ENCODE data around the gene TTYH2.
"Not testable (repeated sequence)": the region's sequence is repeated elsewhere in the genome, so short reads cannot be mapped to it uniquely, and the experiment has no call there.

Gene TTYH2

DNA sequence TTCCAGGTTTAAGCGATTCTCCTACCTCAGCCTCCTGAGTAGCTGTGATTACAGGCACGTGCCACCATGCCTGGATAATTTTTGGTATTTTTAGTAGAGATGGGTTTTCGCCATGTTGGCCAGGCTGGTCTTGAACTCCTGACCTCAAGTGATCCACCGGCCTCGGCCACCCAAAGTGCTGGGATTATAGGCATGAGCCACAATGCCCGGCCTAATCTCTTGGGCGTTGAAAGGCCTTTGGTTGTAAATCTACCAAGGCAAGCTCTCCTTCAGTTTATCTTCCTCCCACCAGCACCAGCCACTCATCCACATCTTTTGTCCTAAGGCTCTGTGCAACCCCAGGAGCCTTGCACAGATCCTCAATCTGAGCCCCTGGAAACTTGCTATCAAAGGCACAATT is 66.2 kb downstream of the TTYH2 start:
- not testable (repeated sequence) for H3K27ac ChIP-seq; DNase-seq (ENCODE audit: low read depth, low spot score)

DNA sequence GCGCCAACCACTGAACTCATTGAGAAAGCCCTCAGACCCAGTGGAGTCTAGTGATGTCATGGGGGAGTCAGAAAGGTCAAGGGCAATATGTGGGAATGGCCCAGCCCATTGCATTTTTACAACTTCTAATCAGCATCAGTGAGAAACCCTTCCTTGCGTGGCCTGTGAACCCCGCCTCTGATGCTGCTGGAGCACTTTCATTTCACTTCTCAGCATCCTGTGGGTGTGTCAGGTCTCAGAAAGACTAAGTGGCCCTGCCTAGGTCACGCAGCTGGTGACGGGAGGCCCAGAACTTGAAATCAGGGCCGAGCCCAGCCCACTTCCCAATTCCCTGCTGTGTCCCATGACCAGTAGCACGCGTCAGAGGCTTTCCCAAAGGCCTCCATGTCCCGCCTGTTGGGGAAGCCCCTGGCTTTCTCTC is 66.7 kb downstream of the TTYH2 start:
- no peak for DNase-seq (ENCODE audit: low read depth, low spot score)
- no peak overlapping the region for H3K27ac ChIP-seq

DNA sequence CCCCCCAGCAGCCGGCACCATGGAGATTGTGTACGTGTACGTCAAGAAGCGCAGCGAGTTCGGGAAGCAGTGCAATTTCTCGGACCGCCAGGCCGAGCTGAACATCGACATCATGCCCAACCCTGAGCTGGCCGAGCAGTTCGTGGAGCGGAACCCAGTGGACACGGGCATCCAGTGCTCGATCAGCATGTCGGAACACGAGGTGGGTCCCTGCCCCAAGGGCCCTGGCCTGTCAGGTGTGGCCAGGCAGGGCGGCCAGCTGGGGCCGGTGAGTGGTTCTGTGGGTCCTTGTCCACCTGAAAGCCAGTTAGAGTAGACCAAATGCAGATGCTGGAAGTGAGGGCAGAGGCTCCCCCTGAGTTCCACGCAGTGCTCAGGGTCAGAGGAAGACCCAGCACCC is 68.4 kb downstream of the TTYH2 start:
- H3K27ac ChIP-seq: no peak overlapping the region

DNA sequence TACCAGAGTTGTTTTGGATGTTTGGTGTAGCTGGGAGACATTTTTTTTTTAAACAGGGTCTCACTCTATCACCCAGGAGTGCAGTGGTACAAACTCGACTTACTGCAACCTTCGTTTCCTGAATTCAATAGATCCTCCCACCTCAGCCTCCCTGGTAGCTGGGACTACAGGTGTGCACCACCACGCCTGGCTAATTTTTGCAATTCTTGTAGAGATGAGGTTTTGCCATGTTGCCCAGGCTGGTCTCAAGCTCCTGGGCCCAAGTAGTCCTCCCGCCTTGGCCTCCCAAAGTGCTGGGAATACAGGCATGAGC is 68.9 kb downstream of the TTYH2 start:
- peak overlapping the region; percentile 33 for H3K27ac ChIP-seq
- DNase-seq (ENCODE audit: low read depth, low spot score): not testable (repeated sequence)

More for the DNA sequence above, 68.4 kb downstream of the TTYH2 start:
- DNase-seq (ENCODE audit: low read depth, low spot score): no peak

DNA sequence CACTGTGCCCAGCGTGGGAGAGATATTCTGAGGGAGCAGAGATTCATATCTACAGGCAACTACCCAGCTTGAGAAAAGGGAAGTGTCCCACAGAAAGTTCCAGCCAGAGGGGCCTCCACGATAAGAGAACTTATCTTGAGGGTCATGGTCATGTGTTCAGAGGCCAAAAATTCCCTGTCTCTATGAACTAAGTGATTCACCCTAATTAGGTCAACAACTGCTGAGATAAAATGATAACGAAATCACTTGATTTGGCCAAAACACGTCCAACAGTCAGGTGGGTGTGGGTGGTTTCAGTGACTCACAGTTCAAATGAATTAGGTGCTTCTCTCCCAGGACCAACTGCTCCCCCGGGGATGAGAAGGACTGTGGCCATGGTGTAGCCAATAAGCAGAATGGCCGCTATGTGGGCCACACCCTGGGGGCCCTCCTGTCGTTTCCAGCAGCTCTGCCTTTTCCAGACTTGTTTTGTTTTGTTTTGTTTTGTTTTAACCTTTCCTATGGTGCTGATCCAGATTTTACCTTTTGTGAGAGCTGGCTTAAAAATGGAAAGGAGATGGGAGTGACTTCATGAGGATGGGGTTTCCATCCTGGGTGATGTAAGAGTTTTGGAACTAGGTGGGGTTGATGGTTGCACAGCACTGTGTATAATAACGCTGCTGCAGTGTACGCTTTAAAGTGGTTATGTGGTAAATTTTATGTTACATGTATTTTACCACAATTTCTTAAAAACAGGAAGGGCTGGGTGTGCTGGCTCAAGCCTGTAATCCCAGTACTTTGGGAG is 69.4 kb downstream of the TTYH2 start:
- peak overlapping the region; percentile 33 for H3K27ac ChIP-seq
- peak; percentile 68 for DNase-seq (ENCODE audit: low read depth, low spot score)

DNA sequence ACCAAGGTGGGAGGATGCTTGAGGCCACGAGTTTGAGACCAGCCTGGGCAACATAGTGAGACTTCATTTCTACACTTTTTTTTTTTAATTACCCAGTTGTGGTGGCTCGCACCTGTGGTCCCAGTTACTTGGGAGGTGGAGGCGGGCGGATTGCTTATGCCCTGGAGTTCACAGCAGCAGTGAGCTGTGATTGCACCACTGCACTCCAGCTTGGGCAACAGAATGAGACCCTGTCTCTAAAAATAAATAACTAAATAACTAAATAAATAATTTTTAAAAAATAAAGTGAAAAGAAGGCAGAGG is 70.0 kb downstream of the TTYH2 start:
- no peak for DNase-seq (ENCODE audit: low read depth, low spot score)
- H3K27ac ChIP-seq: peak overlapping the region; percentile 33

DNA sequence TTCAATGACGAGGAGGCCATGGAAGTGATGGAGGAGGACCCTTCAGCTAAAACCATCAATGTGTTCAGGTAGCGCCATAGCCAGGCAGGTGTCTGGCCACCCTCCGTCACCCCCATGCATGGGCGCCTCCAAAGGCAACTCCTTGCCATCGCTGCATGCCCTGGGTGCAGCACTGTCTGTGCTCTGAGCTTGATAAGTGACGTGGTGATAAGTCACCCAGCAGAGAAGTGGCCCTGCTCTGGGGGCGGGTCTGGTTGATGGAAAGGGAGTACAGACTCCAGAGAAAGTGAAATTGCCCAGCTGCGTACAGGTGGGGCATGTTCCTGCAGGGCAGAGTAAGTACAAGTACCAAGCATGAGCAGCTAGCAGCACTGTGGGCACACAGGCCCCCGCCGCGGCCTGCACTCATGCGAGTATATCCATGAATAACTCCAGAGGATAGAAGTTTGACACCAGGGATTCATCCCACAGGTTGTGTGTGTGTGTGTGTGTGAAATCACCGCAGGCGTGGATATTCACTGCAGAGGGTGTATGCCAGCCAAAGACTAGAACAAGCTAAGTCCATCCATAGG is 73.7 kb downstream of the TTYH2 start:
- H3K27ac ChIP-seq: no peak overlapping the region
- no peak for DNase-seq (ENCODE audit: low read depth, low spot score)

DNA sequence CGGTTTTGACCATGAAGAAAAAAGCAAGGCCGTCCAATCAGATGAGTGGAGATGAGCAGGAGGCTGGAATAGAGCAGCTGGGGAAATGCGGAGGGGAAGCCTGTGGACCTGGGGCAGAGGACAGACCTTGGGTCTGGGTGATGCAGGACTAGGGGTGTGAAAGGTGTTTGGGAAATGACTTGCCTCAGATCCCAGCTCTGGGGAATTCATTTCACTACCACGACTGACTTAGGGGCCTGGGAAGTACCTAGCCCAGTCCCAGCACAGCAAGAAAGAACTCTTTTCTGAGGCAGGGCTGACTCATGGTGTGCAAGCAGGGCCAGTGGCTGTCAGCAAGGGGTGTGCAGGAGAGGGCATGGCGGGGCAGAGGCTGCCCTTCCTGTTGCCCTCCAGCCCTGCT is 75.4 kb downstream of the TTYH2 start:
- H3K27ac ChIP-seq: no peak overlapping the region
- DNase-seq (ENCODE audit: low read depth, low spot score): no peak

DNA sequence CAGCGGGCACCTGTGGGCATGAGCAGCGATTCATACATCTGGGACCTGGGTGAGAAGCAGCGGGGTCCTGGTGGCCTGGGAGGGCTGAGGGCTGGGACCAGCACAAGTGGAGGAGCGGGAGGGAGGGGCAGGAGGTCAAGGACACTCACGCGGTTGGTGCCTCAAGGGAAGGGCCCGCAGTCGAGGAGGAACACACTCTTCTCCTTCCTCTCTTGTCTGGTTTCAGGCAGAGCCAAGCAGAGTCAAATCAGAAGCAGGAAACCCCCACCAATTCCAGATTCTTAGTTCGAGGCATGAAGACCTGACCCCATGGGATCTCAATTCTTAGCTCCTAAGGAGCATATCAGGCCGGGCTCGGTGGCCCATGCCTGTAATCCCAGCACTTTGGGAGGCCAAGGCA is 76.3 kb downstream of the TTYH2 start:
- no peak for DNase-seq (ENCODE audit: low read depth, low spot score)
- H3K27ac ChIP-seq: no peak overlapping the region

DNA sequence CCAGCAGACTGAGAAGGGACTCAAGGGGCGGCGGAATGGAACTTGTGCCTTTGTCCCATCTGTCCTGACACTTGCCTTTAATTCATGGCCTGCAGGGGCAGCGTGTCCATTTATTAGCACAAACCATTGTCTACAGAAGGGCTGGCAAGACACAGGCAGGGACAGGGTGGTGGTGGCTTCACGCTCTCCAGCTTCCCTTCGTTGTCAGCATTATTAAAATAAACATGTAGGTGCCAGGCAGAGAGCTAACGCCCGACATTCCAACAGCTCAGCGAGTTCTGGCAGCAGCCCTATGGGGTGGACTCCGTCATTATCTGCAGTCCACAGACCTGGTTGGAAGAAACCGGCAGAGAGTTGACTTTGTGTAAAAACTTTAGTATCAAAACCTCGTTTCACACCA is 77.0 kb downstream of the TTYH2 start:
- no peak overlapping the region for H3K27ac ChIP-seq
- no peak for DNase-seq (ENCODE audit: low read depth, low spot score)

DNA sequence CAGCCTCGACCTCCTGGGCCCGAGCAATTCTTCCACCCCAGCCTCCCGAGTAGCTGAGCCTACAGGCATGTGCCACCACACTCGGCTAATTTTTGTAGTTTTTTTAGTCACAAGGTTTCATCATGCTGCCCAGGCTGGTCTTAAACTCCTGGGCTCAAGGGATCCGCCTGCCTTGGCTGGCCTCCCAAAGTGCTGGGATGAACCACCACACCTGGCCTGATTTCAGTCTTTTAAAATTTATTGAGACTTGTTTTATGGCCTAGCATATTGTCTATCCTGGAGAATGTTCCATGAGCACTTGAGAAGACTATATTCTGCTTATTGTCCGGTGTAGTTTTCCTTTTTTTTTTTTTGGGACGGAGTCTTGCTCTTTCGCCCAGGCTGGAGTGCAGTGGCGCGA is 79.1 kb downstream of the TTYH2 start:
- no peak overlapping the region for H3K27ac ChIP-seq
- no peak for DNase-seq (ENCODE audit: low read depth, low spot score)

DNA sequence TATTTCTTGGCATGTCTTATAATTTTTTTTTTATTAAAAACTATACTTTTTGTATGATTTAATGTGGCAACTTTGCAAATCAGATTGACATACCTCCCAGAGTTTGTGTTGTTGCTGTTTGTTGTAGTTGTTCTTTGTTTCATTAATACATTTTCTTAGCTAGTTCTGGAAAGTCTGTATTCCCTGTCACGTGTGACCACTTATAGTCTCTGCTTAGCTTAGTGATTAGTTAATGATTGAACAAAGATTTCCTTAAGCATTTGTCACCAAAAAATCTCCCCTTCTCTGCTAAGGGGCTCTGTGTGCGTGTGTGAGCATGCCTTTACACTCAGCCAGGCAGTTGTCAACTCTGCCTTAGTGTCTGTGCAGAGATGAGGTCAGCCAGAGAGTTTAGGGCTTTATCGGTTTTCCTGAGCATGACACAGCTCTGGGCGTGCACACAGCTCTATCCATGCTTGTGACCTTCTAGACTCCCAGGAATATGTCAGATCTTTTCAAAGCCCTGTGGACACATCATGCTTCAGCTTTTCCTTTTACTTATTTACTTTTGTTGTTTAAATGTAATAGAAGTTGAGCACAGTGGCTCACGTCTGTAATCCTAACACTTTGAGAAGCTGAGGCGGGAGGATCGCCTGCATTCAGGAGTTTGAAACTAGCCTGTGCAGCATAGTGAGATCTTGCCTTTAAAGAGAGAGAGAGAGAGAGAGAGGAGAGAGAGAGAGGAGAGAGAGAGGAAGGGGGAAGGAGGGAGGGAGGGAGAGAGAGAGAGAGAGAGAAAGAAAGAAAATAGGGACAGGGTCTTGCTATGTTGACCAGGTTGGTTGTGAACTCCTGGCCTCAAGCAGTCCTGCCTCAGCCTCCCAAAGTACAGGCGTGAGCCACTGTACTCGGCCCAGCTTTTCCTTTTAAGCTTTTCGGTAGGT is 82.5 kb downstream of the TTYH2 start:
- peak; percentile 45 for DNase-seq (ENCODE audit: low read depth, low spot score)
- H3K27ac ChIP-seq: peak overlapping the region; percentile 30

DNA sequence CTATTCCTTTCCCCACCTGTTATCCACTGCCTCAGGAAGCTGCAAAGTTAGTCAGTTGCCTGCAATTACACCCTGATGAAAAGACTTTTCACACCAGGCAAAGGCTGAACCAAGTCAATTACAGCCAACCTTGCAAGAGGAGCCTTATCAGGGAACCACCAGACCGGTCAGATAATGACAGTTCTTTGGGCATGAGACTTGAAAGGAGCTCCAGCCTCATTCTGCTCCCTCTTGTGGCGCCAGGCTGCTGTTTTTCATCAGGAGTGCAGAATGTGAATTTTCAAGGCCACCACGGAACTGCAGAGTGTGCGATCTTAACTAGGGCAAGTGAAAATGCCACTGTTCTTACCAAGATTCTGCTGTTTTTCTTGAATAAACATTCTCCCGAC is 83.2 kb downstream of the TTYH2 start:
- no peak for DNase-seq (ENCODE audit: low read depth, low spot score)
- H3K27ac ChIP-seq: peak overlapping the region; percentile 30

DNA sequence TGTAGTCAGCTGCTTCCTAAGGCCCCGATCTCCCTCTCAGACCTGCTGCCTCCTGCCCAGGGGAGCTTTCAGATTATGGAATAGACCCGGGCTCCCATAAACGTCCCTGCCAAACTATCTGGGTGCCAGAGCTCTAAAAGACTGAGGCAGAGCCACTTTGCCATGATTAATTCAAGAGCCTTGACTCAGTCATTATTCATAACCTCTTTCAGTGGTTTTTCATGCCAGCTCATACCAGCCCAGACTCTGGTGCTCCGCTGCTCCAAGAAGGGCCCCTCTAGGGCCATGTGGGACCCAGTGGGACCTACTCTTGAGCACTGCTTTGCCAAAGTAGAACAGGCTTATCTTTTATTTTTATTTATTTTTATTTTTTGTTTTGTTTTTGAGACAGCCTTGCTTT is 84.6 kb downstream of the TTYH2 start:
- DNase-seq (ENCODE audit: low read depth, low spot score): no peak
- H3K27ac ChIP-seq: peak overlapping the region; percentile 63

DNA sequence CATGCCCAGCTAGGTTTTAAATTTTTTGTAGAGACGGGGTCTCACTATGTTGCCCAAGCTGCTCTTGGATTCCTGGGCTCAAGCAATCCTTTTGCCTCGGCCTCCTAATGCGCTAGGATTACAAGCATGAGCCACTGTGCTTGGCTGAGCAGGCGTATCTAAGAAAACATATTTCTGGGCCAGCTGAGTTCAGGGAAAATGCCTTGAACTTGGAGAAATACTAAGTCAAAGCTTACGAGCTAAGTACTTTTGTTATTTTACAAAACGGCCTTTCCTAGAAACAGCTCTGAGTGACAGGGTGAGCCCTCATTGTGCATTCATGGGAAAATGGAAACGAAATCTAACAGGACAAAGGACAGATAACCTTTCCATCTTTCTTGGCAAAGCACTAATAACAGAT is 85.4 kb downstream of the TTYH2 start:
- H3K27ac ChIP-seq: no peak overlapping the region
- no peak for DNase-seq (ENCODE audit: low read depth, low spot score)

DNA sequence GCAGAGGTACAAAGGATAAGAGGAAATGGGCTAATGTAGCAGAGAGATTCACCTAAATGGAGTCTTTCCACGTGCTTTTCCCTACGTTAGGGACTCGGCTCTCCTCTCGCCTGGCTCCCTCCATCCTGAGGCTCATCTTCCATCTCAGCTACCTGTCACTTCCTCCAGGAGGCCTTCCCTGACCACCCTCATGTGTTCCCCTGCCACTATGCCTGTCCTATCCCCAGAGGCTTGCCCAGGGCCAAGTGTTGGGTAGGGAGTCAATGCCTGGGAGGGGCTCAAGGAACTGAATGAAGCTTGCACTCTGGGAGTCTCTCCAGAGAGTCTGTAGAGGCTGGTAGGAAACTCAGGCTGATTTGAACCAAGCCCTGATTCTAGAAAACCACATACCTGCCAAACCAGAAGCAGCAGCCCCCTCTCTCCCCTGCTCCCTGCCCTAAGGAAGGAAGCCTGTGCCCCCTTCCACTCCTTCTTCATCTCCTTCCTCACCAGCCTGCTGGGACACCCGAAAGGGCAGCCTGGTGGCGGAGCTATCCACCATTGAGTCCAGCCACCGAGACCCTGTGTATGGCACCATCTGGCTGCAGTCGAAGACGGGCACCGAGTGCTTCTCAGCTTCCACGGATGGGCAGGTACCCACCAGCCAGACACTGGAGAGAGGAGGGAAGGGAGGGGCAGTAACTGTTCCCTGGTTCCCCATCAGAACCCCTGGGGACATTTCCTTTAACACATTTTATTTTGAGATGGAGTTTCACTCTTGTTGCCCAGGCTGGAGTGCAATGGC is 86.0 kb downstream of the TTYH2 start:
- H3K27ac ChIP-seq: no peak overlapping the region
- no peak for DNase-seq (ENCODE audit: low read depth, low spot score)

DNA sequence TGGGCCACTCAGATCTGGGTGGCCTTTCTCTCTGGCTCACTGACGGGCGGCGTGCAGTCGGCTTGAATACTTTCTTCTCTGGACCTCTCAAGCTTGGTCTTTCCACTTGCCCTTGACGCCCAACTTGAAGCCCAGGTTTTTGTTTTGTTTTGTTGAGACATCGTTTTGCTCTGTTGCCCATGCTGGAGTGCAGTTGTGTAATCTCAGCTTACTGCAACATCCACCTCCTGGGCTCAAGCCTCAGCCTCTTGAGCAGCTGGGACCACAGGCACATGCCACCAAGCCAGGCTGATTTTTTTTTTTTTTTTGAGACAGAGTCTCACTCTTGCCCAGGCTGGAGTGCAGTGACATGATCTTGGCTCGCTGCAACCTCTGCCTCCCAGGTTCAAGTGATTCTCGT is 89.9 kb downstream of the TTYH2 start:
- DNase-seq (ENCODE audit: low read depth, low spot score): no peak
- no peak overlapping the region for H3K27ac ChIP-seq

DNA sequence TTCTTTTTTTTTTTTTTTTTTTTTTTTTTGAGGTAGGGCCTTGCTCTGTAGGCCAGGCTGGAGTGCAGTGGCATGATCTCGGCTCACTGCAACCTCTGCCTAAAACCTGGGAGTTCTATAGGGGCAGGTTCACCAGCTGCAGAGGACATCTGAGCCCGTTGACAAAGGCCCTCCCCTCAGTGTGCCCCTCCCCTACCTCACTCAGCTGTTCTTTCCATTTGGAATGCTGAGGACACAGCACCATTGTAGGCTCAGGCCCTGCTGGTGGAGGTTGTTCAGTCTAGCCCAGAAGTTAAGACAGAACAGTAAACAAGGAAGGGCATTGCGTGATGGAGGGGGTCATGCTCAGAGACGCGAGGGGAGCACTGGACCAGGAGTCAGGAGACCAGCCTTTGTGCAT is 90.8 kb downstream of the TTYH2 start:
- H3K27ac ChIP-seq: no peak overlapping the region
- DNase-seq (ENCODE audit: low read depth, low spot score): no peak

DNA sequence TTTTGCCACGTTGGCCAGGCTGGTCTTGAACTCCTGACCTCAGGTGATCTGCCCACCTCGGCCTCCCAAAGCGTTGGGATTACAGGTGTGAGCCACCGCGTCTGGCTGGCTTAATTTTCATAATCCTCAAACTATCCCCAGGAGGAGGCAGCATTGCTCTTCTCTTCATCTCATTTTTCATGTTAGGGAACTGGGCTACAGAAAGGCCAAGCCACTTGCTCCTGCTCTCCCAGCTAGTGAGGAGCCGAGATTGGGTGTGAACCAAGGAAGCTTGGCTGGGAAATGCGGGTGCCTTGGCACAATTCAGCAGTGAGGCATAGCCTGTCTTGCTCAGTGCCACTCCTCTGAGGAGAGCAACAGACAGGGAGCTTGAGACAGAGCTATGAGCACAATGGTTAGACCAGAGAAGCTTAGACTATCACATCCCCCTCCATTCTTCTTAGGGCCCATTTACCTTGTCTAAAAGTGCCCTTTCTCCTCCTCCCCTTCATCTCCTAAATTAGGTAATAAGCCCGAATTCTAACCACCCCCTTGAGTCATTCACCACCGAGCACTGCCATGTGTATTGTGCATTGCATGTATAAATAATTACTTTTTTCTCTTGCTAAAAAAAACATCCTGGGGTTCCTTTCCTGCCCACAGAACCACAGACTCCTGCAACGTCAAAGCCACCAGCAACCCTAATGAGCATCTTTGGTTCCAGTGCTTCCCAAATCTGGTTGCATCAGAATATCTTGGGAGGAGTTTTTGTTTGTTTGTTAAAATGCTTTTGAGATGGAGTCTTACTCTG is 92.7 kb downstream of the TTYH2 start:
- no peak overlapping the region for H3K27ac ChIP-seq
- no peak for DNase-seq (ENCODE audit: low read depth, low spot score)

Data from epithelial cell of prostate (primary cell).